Neural crest cell (in vitro differentiated cells): ENCODE data around the gene AP4B1. TPM values are rescaled to one million over a fixed set of nuclear protein-coding genes. Genes with fewer than 3 reads are reported as not detected.

Source experiments
- DNase-seq: peaks from one replicate; pipeline ENCODE4 v3.0.0; 2021; ENCODE audit warnings: low read depth, mixed read lengths, low spot score
- H3K27ac Mint-ChIP-seq: one replicate; pipeline ENCODE4 v1.8.0; 2021; ENCODE audit warnings: mild to moderate bottlenecking, mixed read lengths; ENCODE audit not compliant: unreplicated experiment
- H3K27me3 Mint-ChIP-seq: 2 replicates; pipeline ENCODE4 v1.8.0; 2021; ENCODE audit warnings: low read depth, mild to moderate bottlenecking, mixed read lengths
- H3K36me3 Mint-ChIP-seq: 2 replicates; pipeline ENCODE4 v1.8.0; 2021; ENCODE audit warnings: low read depth, mild to moderate bottlenecking, mixed read lengths
- H3K4me1 Mint-ChIP-seq: 2 replicates; pipeline ENCODE4 v1.8.0; 2021; ENCODE audit warnings: mixed read lengths
- H3K4me3 Mint-ChIP-seq: one replicate; pipeline ENCODE4 v1.8.0; 2021; ENCODE audit warnings: mild to moderate bottlenecking, mixed read lengths
- H3K9me3 Mint-ChIP-seq: 2 replicates; pipeline ENCODE4 v1.8.0; 2021; ENCODE audit warnings: mixed read lengths
- CTCF ChIP-seq: fragments of 200-600 bp; sonication (generic); conservative IDR thresholded peaks from 2 replicates; pipeline ENCODE4 v1.5.0; 2021; ENCODE audit warnings: antibody characterized with exemption, mild to moderate bottlenecking
- total RNA-seq: library from RNA; stranded (reverse); gene quantifications from 2 replicates; pipeline ENCODE4 v1.2.1, GENCODE V29; 2021

The AP4B1 gene
- total RNA-seq, 1 donor from 2014 or later, result 23.6 TPM

- Mint-ChIP-seq H3K36me3 (no peaks in the 10 kb centered on the region), H3K4me1 (peaks cover 48% of the 10 kb centered on the region), H3K27me3 (peaks cover 7% of the 10 kb centered on the region), H3K27ac (peak overlapping the region; percentile 15), H3K4me3 (peak overlapping the region; percentile 96), H3K9me3 (no peaks in the 10 kb centered on the region)
- no peak for TF ChIP-seq CTCF
- no peak for DNase-seq
Observed at GRCh38 chr1:113930499-113931161, 26.0 kb upstream of the AP4B1 start.

DNA sequence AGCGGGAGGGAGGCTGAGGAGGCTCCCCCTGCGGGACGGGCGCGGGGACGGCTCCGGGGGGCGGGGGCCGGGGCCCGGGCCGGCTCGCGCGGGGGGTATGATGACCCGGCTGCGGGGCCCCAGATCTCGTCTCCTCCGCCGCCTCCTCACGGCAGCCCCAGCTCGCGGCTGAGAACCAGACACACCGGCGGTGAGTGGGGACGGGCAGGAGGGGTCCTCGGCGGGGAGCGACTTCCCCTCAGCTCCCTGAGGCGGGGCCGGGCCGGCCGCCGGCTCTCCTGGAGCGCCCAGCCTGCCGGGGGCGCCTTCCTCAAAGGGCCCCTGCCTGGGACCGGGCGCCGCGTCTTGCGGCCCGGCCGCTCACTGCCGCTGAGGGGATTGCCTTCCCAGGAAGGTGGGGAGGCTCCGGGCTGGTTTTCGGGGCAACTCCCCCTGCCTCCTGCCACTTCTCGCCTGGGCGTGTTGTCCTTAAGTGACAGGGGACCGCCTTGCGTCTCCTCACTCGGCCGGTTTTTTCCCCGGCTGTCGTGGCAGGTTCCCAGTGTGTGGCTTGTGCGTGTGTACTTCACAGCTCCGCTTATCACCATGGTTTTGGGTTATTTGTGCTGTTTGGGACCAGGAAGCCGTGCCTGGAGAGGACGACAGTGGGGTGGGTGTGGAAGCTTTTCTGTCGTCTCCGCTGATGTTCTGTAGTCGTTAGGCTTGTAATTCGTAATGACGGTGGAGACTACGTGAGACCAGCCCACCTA is 25.3 kb upstream of the AP4B1 start:
- H3K9me3 Mint-ChIP-seq, result no peaks in the 10 kb centered on the region
- peak; percentile 32 for DNase-seq
- no peak overlapping the region for H3K27ac Mint-ChIP-seq
- peaks cover 48% of the 10 kb centered on the region for H3K4me1 Mint-ChIP-seq
- H3K36me3 Mint-ChIP-seq, result no peaks in the 10 kb centered on the region
- peak overlapping the region; percentile 96 for H3K4me3 Mint-ChIP-seq
- TF ChIP-seq CTCF, result no peak
- peaks cover 12% of the 10 kb centered on the region for H3K27me3 Mint-ChIP-seq

GRCh38 chr1:113928941-113929749 is 24.5 kb upstream of the AP4B1 start, which contains the start of gene HIPK1:
HIPK1 (plus strand) TSS chr1:113929324.
- no peak for TF ChIP-seq CTCF
- no peaks in the 10 kb centered on the region for H3K36me3 Mint-ChIP-seq
- H3K4me3 Mint-ChIP-seq, result peak within 1 kb of the TSS; percentile 98
- peak; percentile 93 for DNase-seq
- no peaks in the 10 kb centered on the region for H3K9me3 Mint-ChIP-seq
- peaks cover 47% of the 10 kb centered on the region for H3K4me1 Mint-ChIP-seq
- H3K27me3 Mint-ChIP-seq, result peaks cover 19% of the 10 kb centered on the region
- H3K27ac Mint-ChIP-seq, result peak within 1 kb of the TSS; percentile 98

DNA sequence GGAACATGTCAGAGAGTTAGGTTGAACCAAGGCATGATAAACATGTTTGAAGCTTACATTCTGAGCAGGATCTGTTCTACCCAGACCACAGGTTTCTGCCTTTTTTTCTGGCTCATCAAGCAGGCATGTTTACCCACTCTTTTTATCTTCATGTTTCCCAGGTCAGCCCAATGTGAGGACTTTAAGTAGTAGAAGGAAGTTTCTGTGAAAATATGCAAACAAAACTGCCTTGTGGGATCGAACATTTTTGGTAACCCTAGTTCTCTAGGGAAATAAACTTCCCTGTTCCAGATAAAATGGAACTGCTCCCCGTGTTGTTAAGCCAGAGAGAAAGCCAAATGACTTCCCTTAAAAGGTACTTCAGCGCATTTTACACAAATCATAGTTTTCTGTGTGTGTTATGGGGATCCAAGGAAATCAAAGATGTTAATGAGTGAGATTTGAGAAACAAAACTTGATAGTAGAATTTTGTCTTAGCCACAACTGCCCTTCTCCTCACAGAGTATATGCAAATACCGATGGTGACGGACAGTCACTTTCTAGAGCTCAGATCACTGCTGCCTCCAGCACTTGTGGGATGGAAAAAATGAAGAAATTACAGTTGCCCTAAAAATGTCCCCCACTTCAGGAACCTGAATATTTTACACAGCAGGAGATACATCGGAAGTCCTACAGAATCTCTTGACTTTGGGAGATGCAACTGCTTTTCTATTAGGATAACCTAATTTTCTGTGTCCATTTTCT is 23.8 kb upstream of the AP4B1 start:
- H3K27ac Mint-ChIP-seq, result no peak overlapping the region
- no peaks in the 10 kb centered on the region for H3K36me3 Mint-ChIP-seq
- TF ChIP-seq CTCF, result no peak
- H3K27me3 Mint-ChIP-seq, result peaks cover 27% of the 10 kb centered on the region
- H3K4me1 Mint-ChIP-seq, result peaks cover 40% of the 10 kb centered on the region
- H3K9me3 Mint-ChIP-seq, result no peaks in the 10 kb centered on the region
- no peak for DNase-seq
- peak overlapping the region; percentile 98 for H3K4me3 Mint-ChIP-seq

- Mint-ChIP-seq H3K4me1 (peaks cover 10% of the 10 kb centered on the region), H3K27ac (no peak overlapping the region), H3K9me3 (no peaks in the 10 kb centered on the region), H3K27me3 (peaks cover 43% of the 10 kb centered on the region), H3K4me3 (no peak overlapping the region), H3K36me3 (no peaks in the 10 kb centered on the region)
- TF ChIP-seq CTCF, result no peak
- no peak for DNase-seq
Observed at GRCh38 chr1:113924473-113924872, 19.9 kb upstream of the AP4B1 start.
